GM23338 (cell line): ENCODE measurements around the gene RANGAP1. TPM values are rescaled to one million over a fixed set of nuclear protein-coding genes. Genes with fewer than 3 reads are reported as not detected.
A peak's percentile ranks its signal among the peaks of the same experiment; 100 is the strongest.

Experiments
- ATAC-seq: fragments of 200-7000 bp; cut with Tn5 transposase; 3 replicates; pipeline ENCODE4 v1.9.1; 2020
- DNase-seq: peaks from one replicate; pipeline ENCODE4 v3.0.0-alpha.2; 2015; ENCODE audit warnings: low spot score
- H2AFZ ChIP-seq: fragments of 200-600 bp; sonication (generic); 2 replicates; pipeline ENCODE4 v1.8.0; 2016; ENCODE audit warnings: antibody characterized with exemption, mild to moderate bottlenecking, moderate library complexity
- H3F3A ChIP-seq: fragments of 200-600 bp; sonication (generic); replicated peaks from 2 replicates; pipeline ENCODE4 v1.8.0; 2017; ENCODE audit warnings: antibody characterized with exemption, mixed run types, low read depth
- H3K27ac ChIP-seq: fragments of 200-600 bp; sonication (generic); 2 replicates; pipeline ENCODE4 v1.6.1; 2016; ENCODE audit warnings: low read depth
- H3K27me3 ChIP-seq: fragments of 200-600 bp; sonication (generic); 2 replicates; pipeline ENCODE4 v1.8.0; 2016; ENCODE audit warnings: mild to moderate bottlenecking, mixed run types, moderate library complexity; ENCODE audit not compliant: insufficient read depth
- H3K36me3 ChIP-seq: fragments of 200-600 bp; sonication (generic); 2 replicates; pipeline ENCODE4 v1.8.0; 2016; ENCODE audit warnings: mild to moderate bottlenecking; ENCODE audit not compliant: insufficient read depth
- H3K4me1 ChIP-seq: fragments of 200-600 bp; sonication (generic); 2 replicates; pipeline ENCODE4 v1.8.0; 2016; ENCODE audit warnings: mild to moderate bottlenecking, moderate library complexity; ENCODE audit not compliant: insufficient read depth
- H3K4me2 ChIP-seq: fragments of 200-600 bp; sonication (generic); 2 replicates; pipeline ENCODE4 v1.7.1; 2017; ENCODE audit warnings: mixed run types
- H3K4me3 ChIP-seq: fragments of 200-600 bp; sonication (generic); 2 replicates; pipeline ENCODE4 v1.6.1; 2016; ENCODE audit warnings: mixed run types
- H3K79me2 ChIP-seq: fragments of 200-600 bp; sonication (generic); replicated peaks from 2 replicates; pipeline ENCODE4 v1.8.0; 2017; ENCODE audit warnings: mild to moderate bottlenecking; ENCODE audit not compliant: insufficient read depth
- H3K9me2 ChIP-seq: fragments of 200-600 bp; sonication (generic); 2 replicates; pipeline ENCODE4 v1.8.0; 2017; ENCODE audit not compliant: insufficient read depth
- H4K20me1 ChIP-seq: fragments of 200-600 bp; sonication (generic); replicated peaks from 2 replicates; pipeline ENCODE4 v1.8.0; 2017; ENCODE audit warnings: mild to moderate bottlenecking; ENCODE audit not compliant: insufficient read depth
- H3K27ac Mint-ChIP-seq: 2 replicates; pipeline ENCODE4 v1.8.0; 2020; ENCODE audit warnings: inconsistent platforms, mild to moderate bottlenecking, moderate library complexity, mixed read lengths
- H3K27me3 Mint-ChIP-seq: 3 replicates; pipeline ENCODE4 v1.8.0; 2022; ENCODE audit warnings: low read depth, mild to moderate bottlenecking, moderate library complexity, mixed read lengths, inconsistent platforms; ENCODE audit not compliant: insufficient read depth, poor library complexity
- H3K36me3 Mint-ChIP-seq: 3 replicates; pipeline ENCODE4 v1.8.0; 2021; ENCODE audit warnings: low read depth, mild to moderate bottlenecking, inconsistent platforms, moderate library complexity, mixed read lengths
- H3K4me1 Mint-ChIP-seq: 3 replicates; pipeline ENCODE4 v1.8.0; 2020; ENCODE audit warnings: mild to moderate bottlenecking, inconsistent platforms, mixed read lengths
- H3K4me3 Mint-ChIP-seq: 3 replicates; pipeline ENCODE4 v1.8.0; 2021; ENCODE audit warnings: moderate library complexity, mild to moderate bottlenecking, inconsistent platforms, mixed read lengths
- H3K9me3 Mint-ChIP-seq: 3 replicates; pipeline ENCODE4 v1.8.0; 2020; ENCODE audit warnings: moderate library complexity, mild to moderate bottlenecking, inconsistent platforms, mixed read lengths
- CREB1 ChIP-seq: fragments of 250-450 bp; sonication (Bioruptor Pico); IDR thresholded peaks from 2 replicates; pipeline ENCODE4 v1.5.0; 2020; ENCODE audit warnings: low read depth, mild to moderate bottlenecking, moderate library complexity
- EZH2 ChIP-seq: fragments of 200-600 bp; sonication (generic); IDR thresholded peaks from one replicate; pipeline ENCODE4 v1.8.0; 2017; ENCODE audit warnings: antibody characterized with exemption, mild to moderate bottlenecking, low read depth; ENCODE audit not compliant: unreplicated experiment
- POLR2AphosphoS5 ChIP-seq: IDR thresholded peaks from 2 replicates; pipeline ENCODE4 v1.6.1; 2016; ENCODE audit warnings: antibody characterized with exemption, low read depth
- STAT1 ChIP-seq: IDR thresholded peaks from one replicate; pipeline ENCODE4 v1.6.1; 2016; ENCODE audit warnings: antibody characterized with exemption; ENCODE audit not compliant: unreplicated experiment
- ZNF114 ChIP-seq: fragments of 250-450 bp; sonication (Bioruptor Pico); IDR thresholded peaks from 2 replicates; pipeline ENCODE4 v1.5.0; 2020; ENCODE audit warnings: mild to moderate bottlenecking, moderate library complexity
- ZNF331 ChIP-seq: fragments of 250-450 bp; sonication (Bioruptor Pico); IDR thresholded peaks from 2 replicates; pipeline ENCODE4 v1.5.0; 2020; ENCODE audit warnings: low read depth, mild to moderate bottlenecking, moderate library complexity
- ZNF462 ChIP-seq: fragments of 250-450 bp; sonication (Bioruptor Pico); IDR thresholded peaks from 2 replicates; pipeline ENCODE4 v1.5.0; 2020; ENCODE audit warnings: mild to moderate bottlenecking, moderate library complexity
- polyA plus RNA-seq: library from polyadenylated mRNA; unstranded; fragments of >200 nt; fragmentation: Nextera tagmentation; extraction: Ambion mirVana; gene quantifications from 2 replicates; pipeline ENCODE4 v1.2.1, GENCODE V29; 2016
- total RNA-seq: library from RNA; depleted of rRNA; stranded (reverse); fragments of >200 nt; shearing (Covaris generic); gene quantifications from 2 replicates; pipeline ENCODE4 v1.2.3, GENCODE V29; 2014

Gene RANGAP1
- total and polyA plus RNA-seq, 2 experiments from 2014 or later, result 54.7 to 141 TPM

DNA sequence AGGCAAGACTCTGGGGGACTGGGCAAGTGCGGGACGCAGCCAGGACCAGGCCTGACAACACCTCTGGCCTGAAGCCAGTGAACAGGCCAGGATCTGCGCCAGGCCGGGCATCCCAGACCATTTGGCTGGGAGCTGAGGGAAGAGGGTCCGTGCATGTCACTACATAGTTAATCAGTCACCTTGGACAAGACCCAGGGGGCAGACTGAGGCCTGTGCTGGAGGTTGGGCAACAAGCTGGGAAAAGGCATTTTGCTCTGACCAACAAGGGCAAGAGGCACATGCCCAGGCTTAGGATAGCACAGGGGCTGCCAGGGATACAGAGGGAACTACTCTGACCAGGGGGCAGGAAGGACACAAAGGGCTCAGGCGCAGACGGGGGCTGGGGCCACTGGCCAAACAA, 38.3 kb downstream of the RANGAP1 start:
- Histone ChIP-seq H2AFZ (no peak overlapping the region), H3K4me3 (no peak overlapping the region), H3K27ac (0 out of 2 replicates have a peak overlapping the region, but pooled peaks have one; percentile 50), H3K4me2 (no peak overlapping the region), H4K20me1 (no peaks in the 10 kb centered on the region; the same call in none of the 2 replicates), H3K79me2 (no peaks in the 10 kb centered on the region), H3K36me3 (peaks cover 34% of the 10 kb centered on the region), H3K27me3 (no peaks in the 10 kb centered on the region), H3F3A (peaks cover 30% of the 10 kb centered on the region), H3K4me1 (no peaks in the 10 kb centered on the region), H3K9me2 (no peaks in the 10 kb centered on the region)
- Mint-ChIP-seq H3K4me3 (no peak overlapping the region), H3K27me3 (peaks cover 2% of the 10 kb centered on the region), H3K9me3 (no peaks in the 10 kb centered on the region), H3K4me1 (no peaks in the 10 kb centered on the region), H3K27ac (no peak overlapping the region), H3K36me3 (peaks cover 64% of the 10 kb centered on the region)
- ATAC-seq, result no peak
- DNase-seq, result no peak
- TF ChIP-seq ZNF331 (no peak), CREB1 (CRISPR knock-in tag) (no peak), STAT1 (no peak), POLR2AphosphoS5 (no peak), EZH2 (no peak), ZNF114 (CRISPR knock-in tag) (no peak), ZNF462 (no peak)
